ENCODE results near the gene FBXW7. TPM values are rescaled to one million over a fixed set of nuclear protein-coding genes. Genes with fewer than 3 reads are reported as not detected.

FBXW7 gene
- total and polyA plus RNA-seq, 2 experiments from 2014 or later, result 16.2 to 43.5 TPM

DNA sequence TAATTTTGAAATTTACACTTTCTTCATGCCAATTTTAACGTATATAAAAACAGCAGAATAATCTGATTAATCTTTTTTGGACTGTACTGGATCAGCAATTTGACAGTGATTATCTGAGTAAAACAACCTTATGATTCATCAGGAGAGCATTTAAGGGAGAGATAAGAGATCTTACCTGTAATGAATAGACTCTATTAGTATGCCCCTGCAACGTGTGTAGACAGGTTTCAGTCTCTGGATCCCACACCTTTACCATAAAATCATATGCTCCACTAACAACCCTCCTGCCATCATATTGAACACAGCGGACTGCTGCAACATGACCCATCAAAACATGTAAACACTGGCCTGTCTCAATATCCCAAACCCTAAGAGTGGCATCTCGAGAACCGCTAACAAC lies 210.1 kb downstream of the FBXW7 start:
- no peaks in the 10 kb centered on the region for H3K4me1 ChIP-seq (ENCODE audit: insufficient read depth)
- H3K9me3 ChIP-seq (ENCODE audit: low read depth), result no peaks in the 10 kb centered on the region
- no peaks in the 10 kb centered on the region for H3K27me3 ChIP-seq
- no peak overlapping the region for H3K4me3 ChIP-seq
- H2AFZ ChIP-seq, result no peak overlapping the region
- TF ChIP-seq EZH2phosphoT487 (IDR thresholded peaks at IDR 0.05; ENCODE audit: low read depth, severe bottlenecking, unreplicated experiment) (no peak), EZH2 (IDR thresholded peaks at IDR 0.05; ENCODE audit: borderline replicate concordance) (no peak)
- TF ChIP-seq, protein P1, sequence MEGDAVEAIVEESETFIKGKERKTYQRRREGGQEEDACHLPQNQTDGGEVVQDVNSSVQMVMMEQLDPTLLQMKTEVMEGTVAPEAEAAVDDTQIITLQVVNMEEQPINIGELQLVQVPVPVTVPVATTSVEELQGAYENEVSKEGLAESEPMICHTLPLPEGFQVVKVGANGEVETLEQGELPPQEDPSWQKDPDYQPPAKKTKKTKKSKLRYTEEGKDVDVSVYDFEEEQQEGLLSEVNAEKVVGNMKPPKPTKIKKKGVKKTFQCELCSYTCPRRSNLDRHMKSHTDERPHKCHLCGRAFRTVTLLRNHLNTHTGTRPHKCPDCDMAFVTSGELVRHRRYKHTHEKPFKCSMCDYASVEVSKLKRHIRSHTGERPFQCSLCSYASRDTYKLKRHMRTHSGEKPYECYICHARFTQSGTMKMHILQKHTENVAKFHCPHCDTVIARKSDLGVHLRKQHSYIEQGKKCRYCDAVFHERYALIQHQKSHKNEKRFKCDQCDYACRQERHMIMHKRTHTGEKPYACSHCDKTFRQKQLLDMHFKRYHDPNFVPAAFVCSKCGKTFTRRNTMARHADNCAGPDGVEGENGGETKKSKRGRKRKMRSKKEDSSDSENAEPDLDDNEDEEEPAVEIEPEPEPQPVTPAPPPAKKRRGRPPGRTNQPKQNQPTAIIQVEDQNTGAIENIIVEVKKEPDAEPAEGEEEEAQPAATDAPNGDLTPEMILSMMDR (IDR thresholded peaks at IDR 0.05; ENCODE audit: poor library complexity), result no peak
- no peak for DNase-seq (ENCODE audit: low spot score)
- 81% methylated on average over 5 of the region's 5 CpGs for WGBS (ENCODE audit: low lambda C conversion rate, missing lambda C conversion rate)
- no peaks in the 10 kb centered on the region for H3K9me2 ChIP-seq (replicated peaks; ENCODE audit: insufficient read depth)
- H3K27ac ChIP-seq, result peak overlapping the region; percentile 6
- H4K20me1 ChIP-seq (ENCODE audit: insufficient read depth, poor library complexity, severe bottlenecking), result no peaks in the 10 kb centered on the region
- H3K4me2 ChIP-seq, result no peak overlapping the region
- no peaks in the 10 kb centered on the region for H3K79me2 ChIP-seq
- peaks cover 5% of the 10 kb centered on the region for H3K36me3 ChIP-seq (replicated peaks; ENCODE audit: insufficient read depth, low read depth)

GRCh38 chr4:152323221-152323620 lies 212.7 kb downstream of the FBXW7 start:
- TF ChIP-seq, protein P1 (IDR thresholded peaks at IDR 0.05; ENCODE audit: poor library complexity), result no peak
- TF ChIP-seq EZH2phosphoT487 (IDR thresholded peaks at IDR 0.05; ENCODE audit: low read depth, severe bottlenecking, unreplicated experiment) (no peak), EZH2 (IDR thresholded peaks at IDR 0.05; ENCODE audit: borderline replicate concordance) (no peak)
- no peaks in the 10 kb centered on the region for H3K27me3 ChIP-seq
- H3K9me3 ChIP-seq (ENCODE audit: low read depth), result no peaks in the 10 kb centered on the region
- no peaks in the 10 kb centered on the region for H3K4me1 ChIP-seq (ENCODE audit: insufficient read depth)
- no peaks in the 10 kb centered on the region for H3K79me2 ChIP-seq
- no peak overlapping the region for H3K4me2 ChIP-seq
- H3K27ac ChIP-seq, result no peak overlapping the region
- H4K20me1 ChIP-seq (ENCODE audit: insufficient read depth, poor library complexity, severe bottlenecking), result no peaks in the 10 kb centered on the region
- H3K36me3 ChIP-seq (replicated peaks; ENCODE audit: insufficient read depth, low read depth), result peaks cover 5% of the 10 kb centered on the region
- no peak for DNase-seq (ENCODE audit: low spot score)
- WGBS (ENCODE audit: low lambda C conversion rate, missing lambda C conversion rate), result 96% methylated on average over 1 of the region's 1 CpG
- no peak overlapping the region for H3K4me3 ChIP-seq
- no peaks in the 10 kb centered on the region for H3K9me2 ChIP-seq (replicated peaks; ENCODE audit: insufficient read depth)
- H2AFZ ChIP-seq, result no peak overlapping the region

DNA sequence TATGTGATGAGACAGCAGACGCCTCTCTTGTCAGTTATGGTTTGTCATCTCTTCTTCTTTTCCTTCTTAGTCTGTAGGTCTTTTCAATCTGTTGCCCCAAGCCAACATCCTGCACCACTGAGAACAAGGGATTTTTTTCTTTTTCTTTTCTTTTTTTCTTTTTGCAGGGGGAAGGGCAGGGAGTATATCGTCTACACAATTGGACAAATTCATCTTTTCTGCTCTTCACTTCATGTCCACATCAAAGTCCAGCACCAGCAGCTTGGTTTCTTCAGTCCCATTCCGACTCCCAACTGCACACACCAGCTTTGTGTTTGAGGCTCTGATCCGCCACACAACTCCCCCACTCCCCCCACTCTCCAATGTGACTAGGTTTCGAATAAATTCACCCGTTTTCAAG lies 213.2 kb downstream of the FBXW7 start:
- no peak for DNase-seq (ENCODE audit: low spot score)

GRCh38 chr4:152321923-152322322 lies 214.0 kb downstream of the FBXW7 start:
- no peaks in the 10 kb centered on the region for H3K9me3 ChIP-seq (ENCODE audit: low read depth)
- H3K4me2 ChIP-seq, result no peak overlapping the region
- WGBS (ENCODE audit: low lambda C conversion rate, missing lambda C conversion rate), result 95% methylated on average over 1 of the region's 1 CpG
- H4K20me1 ChIP-seq (ENCODE audit: insufficient read depth, poor library complexity, severe bottlenecking), result no peaks in the 10 kb centered on the region
- H3K4me1 ChIP-seq (ENCODE audit: insufficient read depth), result no peaks in the 10 kb centered on the region
- no peaks in the 10 kb centered on the region for H3K27me3 ChIP-seq
- H3K4me3 ChIP-seq, result no peak overlapping the region
- H3K79me2 ChIP-seq, result no peaks in the 10 kb centered on the region
- H3K36me3 ChIP-seq (replicated peaks; ENCODE audit: insufficient read depth, low read depth), result peaks cover 5% of the 10 kb centered on the region
- no peak overlapping the region for H2AFZ ChIP-seq
- TF ChIP-seq, protein P1 (IDR thresholded peaks at IDR 0.05; ENCODE audit: poor library complexity), result no peak
- TF ChIP-seq EZH2phosphoT487 (IDR thresholded peaks at IDR 0.05; ENCODE audit: low read depth, severe bottlenecking, unreplicated experiment) (no peak), EZH2 (IDR thresholded peaks at IDR 0.05; ENCODE audit: borderline replicate concordance) (no peak)
- H3K27ac ChIP-seq, result no peak overlapping the region
- no peaks in the 10 kb centered on the region for H3K9me2 ChIP-seq (replicated peaks; ENCODE audit: insufficient read depth)
- no peak for DNase-seq (ENCODE audit: low spot score)

More for the DNA sequence above, 213.2 kb downstream of the FBXW7 start:
- Histone ChIP-seq H3K36me3 (replicated peaks; ENCODE audit: insufficient read depth, low read depth) (peaks cover 5% of the 10 kb centered on the region), H3K27me3 (no peaks in the 10 kb centered on the region), H2AFZ (no peak overlapping the region), H3K9me3 (ENCODE audit: low read depth) (no peaks in the 10 kb centered on the region), H3K4me1 (ENCODE audit: insufficient read depth) (no peaks in the 10 kb centered on the region), H3K27ac (no peak overlapping the region), H3K4me3 (no peak overlapping the region), H4K20me1 (ENCODE audit: insufficient read depth, poor library complexity, severe bottlenecking) (no peaks in the 10 kb centered on the region), H3K79me2 (no peaks in the 10 kb centered on the region), H3K4me2 (no peak overlapping the region), H3K9me2 (replicated peaks; ENCODE audit: insufficient read depth) (no peaks in the 10 kb centered on the region)
- no peak for TF ChIP-seq EZH2 (IDR thresholded peaks at IDR 0.05; ENCODE audit: borderline replicate concordance)
- WGBS (ENCODE audit: low lambda C conversion rate, missing lambda C conversion rate), result 93% methylated on average over 6 of the region's 6 CpGs

All from hepatocyte (in vitro differentiated cells).